Neural progenitor cell (in vitro differentiated cells): ENCODE results near the gene ARPIN.

Experiments
- CTCF ChIP-seq: fragments of 200-600 bp; sonication (generic); IDR thresholded peaks from 2 replicates; pipeline ENCODE4 v1.5.1; 2017; ENCODE audit warnings: antibody characterized with exemption, mild to moderate bottlenecking
- EZH2phosphoT487 ChIP-seq: fragments of 200-600 bp; sonication (generic); IDR thresholded peaks from 2 replicates; pipeline ENCODE4 v1.6.1; 2017; ENCODE audit warnings: antibody characterized with exemption

GRCh38 chr15:89878323-89878722, 34.4 kb downstream of the ARPIN start:
- no peak for TF ChIP-seq EZH2phosphoT487
- TF ChIP-seq CTCF, result no peak
